IPS DF 6.9 (cell line): Measurements from ENCODE around the gene HNRNPUL1.

Source experiments
- DNase-seq: peaks from one replicate; pipeline ENCODE4 v3.0.0-alpha.2; 2013; ENCODE audit warnings: low read depth, low spot score
- H3K27ac ChIP-seq: one replicate; pipeline ENCODE4 v1.5.1; 2013; ENCODE audit warnings: low read length, control low read depth
- H3K27me3 ChIP-seq: 2 replicates; pipeline ENCODE4 v1.6.1; 2013; ENCODE audit warnings: mild to moderate bottlenecking, low read length; ENCODE audit not compliant: control insufficient read depth, insufficient read depth
- H3K36me3 ChIP-seq: 2 replicates; pipeline ENCODE4 v1.6.1; 2013; ENCODE audit warnings: low read length; ENCODE audit not compliant: control insufficient read depth, insufficient read depth
- H3K4me1 ChIP-seq: 2 replicates; pipeline ENCODE4 v1.6.1; 2013; ENCODE audit warnings: low read length; ENCODE audit not compliant: control insufficient read depth, insufficient read depth
- H3K4me3 ChIP-seq: 2 replicates; pipeline ENCODE4 v1.5.1; 2013; ENCODE audit warnings: mild to moderate bottlenecking, low read length
- H3K9me3 ChIP-seq: 2 replicates; pipeline ENCODE4 v1.6.1; 2013; ENCODE audit warnings: low read length, inconsistent platforms; ENCODE audit not compliant: control insufficient read depth, insufficient read depth
- WGBS: extraction: QIAGEN DNeasy Blood & Tissue Kit; methylation state at CpG from one replicate; pipeline ENCODE4 v1.1.7; 2013; ENCODE audit warnings: mixed read lengths, missing lambda C conversion rate; ENCODE audit not compliant: insufficient read length, insufficient coverage; 5-methylcytosine and 5-hydroxymethylcytosine counted together

The HNRNPUL1 gene

DNA sequence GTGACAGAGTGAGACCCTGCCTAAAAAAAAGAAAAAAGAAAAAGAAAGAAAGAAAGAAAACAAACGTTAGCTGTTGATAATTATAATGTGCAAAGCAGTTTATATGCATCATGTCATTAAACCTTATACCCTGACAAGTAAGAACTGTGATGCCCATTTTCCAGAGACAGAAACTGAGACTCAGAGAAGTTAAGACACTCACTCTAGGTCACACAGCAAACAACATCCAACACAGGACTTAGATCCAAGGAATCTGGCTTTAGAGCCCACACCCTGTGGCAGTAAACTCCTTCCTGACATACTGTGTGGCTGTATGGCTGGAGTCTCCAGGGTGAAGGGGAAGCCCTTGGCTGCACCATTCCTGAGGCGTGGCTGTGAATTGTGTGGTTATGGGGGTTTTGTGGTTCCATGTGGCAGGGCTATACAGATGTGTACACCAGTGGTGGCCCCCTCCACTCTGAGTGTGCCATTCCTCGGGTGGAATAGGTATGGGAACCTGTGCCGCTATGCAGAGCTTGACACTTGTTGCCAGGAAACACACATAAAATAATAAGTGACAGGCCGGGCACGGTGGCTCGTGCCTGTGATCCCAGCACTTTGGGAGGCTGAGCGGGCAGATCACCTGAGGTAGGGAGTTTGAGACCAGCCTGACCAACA, 29.5 kb upstream of the HNRNPUL1 start:
- no CpG with 5 or more reads among the region's 8 CpGs for WGBS
- Histone ChIP-seq H3K27ac (no peak overlapping the region), H3K4me1 (no peaks in the 10 kb centered on the region), H3K9me3 (no peaks in the 10 kb centered on the region), H3K4me3 (no peak overlapping the region), H3K36me3 (0 out of 2 replicates have a peak, but pooled peaks cover 4% of the 10 kb centered on the region), H3K27me3 (no peaks in the 10 kb centered on the region)
- DNase-seq = no peak

- Histone ChIP-seq H3K36me3 (0 out of 2 replicates have a peak, but pooled peaks cover 4% of the 10 kb centered on the region), H3K27me3 (no peaks in the 10 kb centered on the region), H3K27ac (no peak overlapping the region), H3K4me1 (no peaks in the 10 kb centered on the region), H3K9me3 (no peaks in the 10 kb centered on the region), H3K4me3 (no peak overlapping the region)
- no peak for DNase-seq
- no CpG with 5 or more reads among the region's 4 CpGs for WGBS
Measured at GRCh38 chr19:41235480-41235879, 28.7 kb upstream of the HNRNPUL1 start.

DNA sequence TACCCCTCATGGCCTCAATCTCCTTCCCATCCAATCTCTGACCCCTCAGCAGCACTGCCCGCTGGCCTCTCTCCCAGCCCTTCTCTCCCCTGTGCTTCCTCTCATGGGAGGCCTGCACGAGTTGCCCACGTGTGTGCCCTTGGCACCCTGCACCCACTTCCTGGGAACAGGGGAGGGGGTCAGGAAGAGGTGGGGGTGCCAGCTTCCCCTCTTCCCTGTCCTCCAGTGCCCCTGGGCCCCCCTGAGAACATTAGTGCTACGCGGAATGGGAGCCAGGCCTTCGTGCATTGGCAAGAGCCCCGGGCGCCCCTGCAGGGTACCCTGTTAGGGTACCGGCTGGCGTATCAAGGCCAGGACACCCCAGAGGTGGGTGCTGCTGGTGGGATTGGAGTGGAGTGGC, 25.9 kb upstream of the HNRNPUL1 start:
- Histone ChIP-seq H3K27me3 (no peaks in the 10 kb centered on the region), H3K9me3 (no peaks in the 10 kb centered on the region), H3K27ac (no peak overlapping the region), H3K4me3 (no peak overlapping the region), H3K36me3 (peaks cover 8% of the 10 kb centered on the region; the same call in 1 of the 2 replicates), H3K4me1 (no peaks in the 10 kb centered on the region)
- DNase-seq = no peak
- WGBS = no CpG with 5 or more reads among the region's 10 CpGs

- no peak overlapping the region for H3K4me3 ChIP-seq
- no peak for DNase-seq
- H3K27ac ChIP-seq = no peak overlapping the region
- no peaks in the 10 kb centered on the region for H3K27me3 ChIP-seq
- no CpG with 5 or more reads among the region's 9 CpGs for WGBS
- no peaks in the 10 kb centered on the region for H3K4me1 ChIP-seq
- no peaks in the 10 kb centered on the region for H3K9me3 ChIP-seq
- H3K36me3 ChIP-seq = peaks cover 8% of the 10 kb centered on the region; the same call in 1 of the 2 replicates
Measured at GRCh38 chr19:41239363-41239762, 24.8 kb upstream of the HNRNPUL1 start.

DNA sequence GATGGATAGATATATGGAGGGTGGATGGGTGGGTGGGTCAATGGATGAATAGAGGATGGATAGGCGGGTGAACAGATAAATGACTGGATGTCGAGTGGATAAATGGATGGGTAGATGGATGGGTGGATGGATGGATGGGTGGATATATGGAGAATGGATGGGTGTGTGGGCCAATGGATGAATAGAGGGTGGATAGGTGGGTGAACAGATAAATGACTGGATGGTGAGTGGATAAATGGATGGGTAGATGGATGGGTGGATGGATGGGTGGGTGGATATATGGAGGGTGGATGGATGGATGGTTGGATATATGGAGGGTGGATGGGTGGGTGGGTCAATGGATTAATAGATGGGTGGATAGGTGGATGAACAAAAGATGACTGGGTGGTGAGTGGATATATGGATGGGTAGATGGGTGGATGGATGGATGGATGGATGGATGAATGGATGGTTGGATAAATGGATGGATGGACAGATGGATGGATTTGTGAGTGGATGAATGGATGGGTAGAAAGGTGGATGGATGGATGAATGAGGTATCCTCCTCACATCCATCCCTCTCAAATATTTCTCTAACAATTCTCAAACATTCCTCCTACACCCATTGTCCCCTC, 24.1 kb upstream of the HNRNPUL1 start:
- no peaks in the 10 kb centered on the region for H3K9me3 ChIP-seq
- H3K27me3 ChIP-seq = no peaks in the 10 kb centered on the region
- 100% methylated on average over 1 of the region's 2 CpGs for WGBS
- DNase-seq = no peak
- peaks cover 8% of the 10 kb centered on the region; the same call in 1 of the 2 replicates for H3K36me3 ChIP-seq
- no peak overlapping the region for H3K27ac ChIP-seq
- no peaks in the 10 kb centered on the region for H3K4me1 ChIP-seq
- no peak overlapping the region for H3K4me3 ChIP-seq

DNA sequence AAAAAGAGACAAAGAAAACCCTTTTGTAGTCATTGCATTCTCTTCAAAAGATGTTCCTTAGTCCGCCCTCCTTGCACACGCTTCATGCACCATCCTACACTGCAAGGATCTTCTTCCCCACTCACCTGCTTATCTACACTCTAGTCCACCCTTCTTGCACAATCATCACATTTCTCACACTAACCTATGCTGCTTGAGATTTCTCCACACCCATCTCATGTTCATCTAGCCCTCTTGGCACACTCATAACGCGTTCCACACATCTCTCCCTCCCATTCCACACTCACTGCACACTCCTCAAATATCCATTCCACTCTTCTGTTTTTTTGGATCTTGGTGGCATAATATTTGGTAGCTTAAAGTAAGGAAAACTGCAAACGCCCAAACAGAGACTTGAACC, 22.3 kb upstream of the HNRNPUL1 start:
- Histone ChIP-seq H3K4me3 (no peak overlapping the region), H3K36me3 (peaks cover 8% of the 10 kb centered on the region; the same call in 1 of the 2 replicates), H3K9me3 (no peaks in the 10 kb centered on the region), H3K27me3 (no peaks in the 10 kb centered on the region), H3K4me1 (no peaks in the 10 kb centered on the region), H3K27ac (no peak overlapping the region)
- 100% methylated on average over 2 of the region's 5 CpGs for WGBS
- no peak for DNase-seq

GRCh38 chr19:41244117-41244516, 20.1 kb upstream of the HNRNPUL1 start:
- Histone ChIP-seq H3K27me3 (no peaks in the 10 kb centered on the region), H3K9me3 (no peaks in the 10 kb centered on the region), H3K4me1 (no peaks in the 10 kb centered on the region), H3K4me3 (no peak overlapping the region), H3K36me3 (peaks cover 12% of the 10 kb centered on the region; the same call in 1 of the 2 replicates), H3K27ac (no peak overlapping the region)
- DNase-seq = no peak
- WGBS = no CpG with 5 or more reads among the region's 4 CpGs

- Histone ChIP-seq H3K4me1 (no peaks in the 10 kb centered on the region), H3K9me3 (no peaks in the 10 kb centered on the region), H3K36me3 (peaks cover 12% of the 10 kb centered on the region), H3K27me3 (no peaks in the 10 kb centered on the region), H3K27ac (no peak overlapping the region), H3K4me3 (no peak overlapping the region)
- no CpG with 5 or more reads among the region's 3 CpGs for WGBS
- DNase-seq = no peak
Measured at GRCh38 chr19:41245843-41246242, 18.3 kb upstream of the HNRNPUL1 start.

DNA sequence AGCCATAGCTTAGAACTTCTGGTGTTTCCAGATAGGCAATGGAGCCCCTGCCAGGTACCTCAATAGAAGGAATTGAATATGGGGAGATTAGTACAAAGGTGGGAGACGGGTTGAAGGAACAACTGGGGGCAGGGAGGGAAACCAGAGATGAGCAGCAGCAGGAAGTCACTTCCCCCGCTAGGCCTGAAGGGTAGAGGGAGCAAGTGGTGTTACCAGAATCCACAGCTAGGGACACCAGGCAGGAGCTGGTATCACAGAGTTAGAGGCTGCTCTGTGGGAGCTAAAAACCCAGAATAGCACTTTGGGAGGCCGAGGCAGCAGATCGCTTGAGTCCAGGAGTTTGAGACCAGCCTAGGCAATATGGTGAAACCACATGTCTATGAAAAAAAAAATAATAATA, 15.3 kb upstream of the HNRNPUL1 start:
- H3K36me3 ChIP-seq = peaks cover 13% of the 10 kb centered on the region; the same call in 1 of the 2 replicates
- no peak for DNase-seq

GRCh38 chr19:41249707-41250423, 14.3 kb upstream of the HNRNPUL1 start:
- Histone ChIP-seq H3K36me3 (peaks cover 13% of the 10 kb centered on the region; the same call in 1 of the 2 replicates), H3K4me3 (no peak overlapping the region), H3K27me3 (no peaks in the 10 kb centered on the region), H3K4me1 (no peaks in the 10 kb centered on the region), H3K9me3 (no peaks in the 10 kb centered on the region), H3K27ac (no peak overlapping the region)
- DNase-seq = no peak
- WGBS = no CpG with 5 or more reads among the region's 9 CpGs

More for the DNA sequence above, 15.3 kb upstream of the HNRNPUL1 start:
- no CpG with 5 or more reads among the region's 4 CpGs for WGBS
- Histone ChIP-seq H3K9me3 (no peaks in the 10 kb centered on the region), H3K27ac (no peak overlapping the region), H3K4me3 (no peak overlapping the region), H3K4me1 (no peaks in the 10 kb centered on the region), H3K27me3 (no peaks in the 10 kb centered on the region)
